Choroid plexus epithelial cell (primary cell): Measurements from ENCODE around the gene ATP1A2.

ENCODE experiments used
- DNase-seq: peaks from one replicate; pipeline ENCODE4 v3.0.0-alpha.2; 2010; ENCODE audit warnings: low read depth
- H3K4me3 ChIP-seq: 2 replicates; pipeline ENCODE4 v1.5.1; 2011; ENCODE audit warnings: low read depth, mild to moderate bottlenecking, control low read depth, low read length, moderate library complexity
- CTCF ChIP-seq: conservative IDR thresholded peaks from 2 replicates; pipeline ENCODE4 v1.5.1; 2011; ENCODE audit warnings: low read depth, mild to moderate bottlenecking, control low read depth, inconsistent platforms, low read length, moderate library complexity

ATP1A2 gene

DNA sequence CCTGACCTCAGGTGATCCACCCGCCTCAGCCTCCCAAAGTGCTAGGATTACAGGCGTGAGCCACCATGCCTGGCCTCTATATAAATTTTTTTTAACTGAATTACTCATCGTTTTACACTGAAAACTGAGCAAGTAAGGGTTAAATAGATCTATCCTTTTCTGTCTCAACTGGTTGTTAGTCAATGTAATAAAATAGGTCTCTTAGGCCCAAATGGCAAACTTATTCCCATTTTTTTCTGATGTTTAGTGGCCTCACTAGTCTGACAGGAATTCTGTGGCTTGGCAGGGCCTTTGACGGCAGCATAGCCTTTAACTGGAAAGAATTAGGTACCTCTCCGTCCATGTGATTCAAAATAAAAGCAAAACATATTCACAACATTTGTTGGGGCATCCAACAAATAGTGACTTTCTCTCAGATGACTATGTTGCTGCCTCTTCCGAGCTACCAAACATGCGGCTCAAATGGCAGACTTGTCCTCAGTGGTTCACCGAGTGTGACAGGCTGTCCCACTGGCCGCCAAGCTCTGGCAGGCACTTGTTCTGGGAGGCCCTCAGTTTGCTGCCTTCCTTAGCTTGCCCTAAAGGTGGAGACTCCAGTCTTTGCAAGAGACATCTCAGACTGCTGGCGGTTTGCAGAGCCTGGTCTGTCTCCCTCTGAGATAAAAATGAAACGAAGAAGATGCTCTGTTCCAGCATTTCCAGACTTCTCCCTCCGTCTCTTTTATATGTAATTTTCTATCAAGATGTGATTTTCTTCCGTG is 53.2 kb downstream of the ATP1A2 start:
- DNase-seq: peak; percentile 55
- no peak overlapping the region for H3K4me3 ChIP-seq
- peak; percentile 38 for TF ChIP-seq CTCF

DNA sequence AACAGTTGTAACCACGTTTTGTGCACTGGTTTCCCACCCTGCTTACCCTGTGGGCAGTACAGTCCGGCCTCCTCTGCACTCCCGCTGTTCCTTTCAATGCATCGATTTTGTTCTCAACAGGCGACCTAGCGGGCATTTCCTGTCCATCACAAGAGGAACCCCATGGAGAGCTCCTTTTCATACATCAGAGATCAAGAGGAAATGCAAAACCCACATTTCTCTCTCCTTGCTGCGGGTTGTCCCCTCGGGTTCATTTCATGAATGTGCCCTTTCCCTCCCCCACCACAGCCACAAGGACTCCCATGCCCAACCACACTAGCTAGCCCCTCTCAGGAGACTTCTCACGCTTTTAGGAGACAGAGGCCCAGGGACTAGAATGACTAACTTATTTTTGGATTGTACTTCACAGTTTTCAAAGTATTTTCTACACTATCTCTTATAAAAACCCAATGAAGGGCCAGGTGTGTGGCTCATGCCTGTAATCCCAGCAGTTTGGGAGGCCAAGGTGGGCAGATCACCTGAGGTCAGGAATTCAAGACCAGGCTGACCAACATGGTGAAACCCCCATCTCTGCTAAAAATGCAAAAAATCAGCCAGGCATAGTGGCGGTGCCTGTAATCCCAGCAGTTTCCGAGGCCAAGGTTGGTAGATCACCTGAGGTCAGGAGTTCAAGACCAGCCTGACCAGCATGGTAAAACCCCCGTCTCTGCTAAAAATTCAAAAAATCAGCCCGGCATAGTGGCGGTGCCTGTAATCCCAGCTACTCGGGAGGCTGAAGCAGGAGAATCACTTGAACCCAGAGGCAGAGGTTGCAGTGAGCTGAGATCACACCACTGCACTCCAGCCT is 54.2 kb downstream of the ATP1A2 start:
- no peak for TF ChIP-seq CTCF
- no peak overlapping the region for H3K4me3 ChIP-seq

DNA sequence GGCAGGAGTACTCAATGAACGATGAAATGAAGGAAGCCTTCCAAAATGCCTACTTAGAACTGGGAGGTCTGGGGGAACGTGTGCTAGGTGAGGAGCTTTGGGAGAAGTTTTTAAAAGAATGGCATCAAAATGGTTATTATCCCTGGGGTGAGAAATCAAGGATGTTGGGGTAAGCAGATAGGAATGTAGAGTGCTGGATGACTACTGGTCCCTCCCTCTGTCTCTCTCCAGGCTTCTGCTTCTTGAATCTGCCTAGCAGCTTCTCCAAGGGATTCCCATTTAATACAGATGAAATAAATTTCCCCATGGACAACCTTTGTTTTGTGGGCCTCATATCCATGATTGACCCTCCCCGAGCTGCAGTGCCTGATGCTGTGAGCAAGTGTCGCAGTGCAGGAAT is 55.8 kb downstream of the ATP1A2 start:
- peak; percentile 52 for DNase-seq
- no peak for TF ChIP-seq CTCF
- H3K4me3 ChIP-seq: no peak overlapping the region

More for the DNA sequence above, 54.2 kb downstream of the ATP1A2 start:
- DNase-seq: peak; percentile 74

DNA sequence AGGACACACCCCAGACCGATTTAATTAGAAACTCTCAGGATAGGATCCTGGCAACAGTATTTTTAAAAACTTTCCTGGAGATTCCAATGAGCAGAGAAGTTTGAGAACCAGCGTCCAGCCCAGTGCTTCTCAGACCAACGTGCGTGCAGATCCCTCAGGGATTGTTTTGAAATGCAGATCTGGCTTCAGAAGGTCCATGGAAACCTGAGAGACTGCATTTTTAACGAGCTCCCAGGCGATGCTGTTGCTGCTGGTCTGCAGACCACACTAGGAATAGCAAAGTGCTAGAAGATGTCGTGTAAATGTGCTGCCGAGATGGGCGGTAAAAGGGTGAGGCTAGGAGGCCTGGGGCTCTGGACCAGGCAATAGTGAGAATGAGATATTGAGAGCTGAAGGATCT is 56.4 kb downstream of the ATP1A2 start:
- no peak for DNase-seq
- no peak for TF ChIP-seq CTCF
- H3K4me3 ChIP-seq: no peak overlapping the region

DNA sequence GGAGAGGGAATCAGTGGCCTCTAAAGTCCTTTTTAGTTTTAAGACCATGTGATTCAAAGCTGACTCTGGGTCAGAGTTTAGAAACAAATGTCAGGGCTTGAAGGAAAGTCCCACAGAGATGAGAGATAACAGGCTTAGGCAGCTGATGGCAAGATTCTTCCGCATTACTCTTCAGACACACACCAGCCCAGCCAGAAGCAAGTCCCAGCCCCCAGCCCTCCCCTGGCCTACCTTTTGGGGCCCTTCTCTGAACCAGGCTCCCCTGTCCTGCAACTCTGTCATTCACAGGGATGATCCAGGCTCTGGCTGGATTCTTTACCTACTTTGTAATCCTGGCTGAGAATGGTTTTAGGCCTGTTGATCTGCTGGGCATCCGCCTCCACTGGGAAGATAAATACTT is 61.7 kb downstream of the ATP1A2 start:
- no peak overlapping the region for H3K4me3 ChIP-seq
- TF ChIP-seq CTCF: no peak
- no peak for DNase-seq

DNA sequence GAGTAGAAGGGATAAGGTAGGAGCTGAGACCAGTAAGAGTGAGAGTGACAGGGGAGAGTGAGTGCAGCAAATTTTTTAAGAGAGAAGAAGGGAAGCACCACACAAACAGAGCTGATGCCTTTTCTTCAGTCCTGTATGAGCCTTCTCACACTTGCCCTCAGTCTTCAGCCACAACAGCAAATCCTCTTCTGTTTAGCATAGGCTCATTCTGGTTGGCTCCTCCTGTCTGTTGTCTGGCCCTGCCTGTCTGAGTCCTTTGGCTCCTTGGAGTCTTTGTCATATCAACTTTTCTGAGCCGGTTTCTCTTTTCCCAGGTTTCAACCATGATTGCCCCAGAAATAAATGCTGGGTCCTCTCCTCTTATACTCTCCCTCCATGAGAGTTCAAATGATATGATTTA is 62.1 kb downstream of the ATP1A2 start:
- no peak for DNase-seq
- TF ChIP-seq CTCF: no peak
- H3K4me3 ChIP-seq: no peak overlapping the region

DNA sequence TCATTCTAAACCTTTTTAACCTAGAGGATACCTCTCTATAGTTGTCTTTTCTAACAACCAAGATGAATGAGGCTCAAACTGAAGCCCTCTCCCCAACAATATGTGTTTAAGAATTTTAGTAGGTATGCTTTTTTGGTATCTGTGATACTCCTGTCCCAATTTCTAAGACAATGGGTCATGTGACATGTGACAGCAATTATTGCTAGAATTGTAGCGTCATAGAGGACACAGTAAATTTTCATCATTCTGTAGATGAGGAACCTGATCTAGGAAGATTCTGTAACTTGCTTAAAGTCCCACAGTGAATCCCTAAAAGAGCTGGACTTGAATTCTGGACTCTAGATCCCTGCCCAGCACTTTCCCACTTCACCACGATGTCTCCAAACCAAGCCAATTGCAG is 63.2 kb downstream of the ATP1A2 start:
- DNase-seq: no peak
- H3K4me3 ChIP-seq: no peak overlapping the region
- no peak for TF ChIP-seq CTCF
